ENCODE measurements around the gene B2M. TPM values are rescaled to one million over a fixed set of nuclear protein-coding genes. Genes with fewer than 3 reads are reported as not detected.
A peak's percentile ranks its signal among the peaks of the same experiment; 100 is the strongest.
"Not testable (repeated sequence)": the region's sequence is repeated elsewhere in the genome, so short reads cannot be mapped to it uniquely, and the experiment has no call there.

Gene B2M
- total RNA-seq, 4 donors from 2014 or later, result 3,609 to 4,918 (median 4,073) TPM

DNA sequence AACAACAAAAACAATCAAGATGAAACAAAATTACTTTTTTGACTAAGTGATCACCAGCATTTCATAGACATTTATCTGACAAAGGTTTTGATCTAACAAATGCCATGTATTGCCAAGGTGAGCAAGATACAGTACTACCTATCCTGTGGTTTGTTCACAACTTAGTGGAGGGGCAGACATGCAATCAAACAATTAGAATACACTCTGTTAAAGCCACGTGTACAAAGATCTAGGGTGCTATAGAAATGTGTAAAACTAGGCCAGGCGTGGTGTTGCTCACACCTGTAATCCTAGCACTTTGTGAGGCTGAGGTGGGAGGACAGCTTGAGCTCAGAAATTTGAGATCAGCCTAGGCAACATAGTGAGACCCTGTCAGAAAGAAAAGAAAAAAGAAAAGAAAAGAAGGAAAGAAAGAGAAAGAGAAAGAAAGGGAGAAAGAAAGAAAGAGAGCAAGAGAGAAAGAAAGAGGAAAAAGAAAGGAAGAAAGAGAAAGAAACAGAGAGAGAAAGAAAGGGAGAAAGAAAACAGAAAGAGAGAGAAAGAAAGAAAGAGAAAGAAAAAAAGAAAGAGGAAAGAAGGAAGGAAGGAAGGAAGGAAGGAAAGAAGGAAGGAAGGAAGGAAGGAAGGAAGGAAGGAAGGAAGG, 23.6 kb downstream of the B2M start:
- DNase-seq (ENCODE audit: low spot score in 2 of 2), result no peak
- TF ChIP-seq POLR2A (IDR thresholded peaks at IDR 0.05) (no peak), POLR2AphosphoS5 (IDR thresholded peaks at IDR 0.05) (no peak), EP300 (IDR thresholded peaks at IDR 0.05) (no peak)
- TF ChIP-seq, protein P1, sequence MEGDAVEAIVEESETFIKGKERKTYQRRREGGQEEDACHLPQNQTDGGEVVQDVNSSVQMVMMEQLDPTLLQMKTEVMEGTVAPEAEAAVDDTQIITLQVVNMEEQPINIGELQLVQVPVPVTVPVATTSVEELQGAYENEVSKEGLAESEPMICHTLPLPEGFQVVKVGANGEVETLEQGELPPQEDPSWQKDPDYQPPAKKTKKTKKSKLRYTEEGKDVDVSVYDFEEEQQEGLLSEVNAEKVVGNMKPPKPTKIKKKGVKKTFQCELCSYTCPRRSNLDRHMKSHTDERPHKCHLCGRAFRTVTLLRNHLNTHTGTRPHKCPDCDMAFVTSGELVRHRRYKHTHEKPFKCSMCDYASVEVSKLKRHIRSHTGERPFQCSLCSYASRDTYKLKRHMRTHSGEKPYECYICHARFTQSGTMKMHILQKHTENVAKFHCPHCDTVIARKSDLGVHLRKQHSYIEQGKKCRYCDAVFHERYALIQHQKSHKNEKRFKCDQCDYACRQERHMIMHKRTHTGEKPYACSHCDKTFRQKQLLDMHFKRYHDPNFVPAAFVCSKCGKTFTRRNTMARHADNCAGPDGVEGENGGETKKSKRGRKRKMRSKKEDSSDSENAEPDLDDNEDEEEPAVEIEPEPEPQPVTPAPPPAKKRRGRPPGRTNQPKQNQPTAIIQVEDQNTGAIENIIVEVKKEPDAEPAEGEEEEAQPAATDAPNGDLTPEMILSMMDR (IDR thresholded peaks at IDR 0.05), result no peak
- no peaks in the 10 kb centered on the region for H3K9me3 ChIP-seq
- no peaks in the 10 kb centered on the region for H3K36me3 ChIP-seq
- H3K4me1 ChIP-seq, result peaks cover 25% of the 10 kb centered on the region
- H3K27me3 ChIP-seq, result no peaks in the 10 kb centered on the region
- no peak overlapping the region for H3K27ac ChIP-seq
- H3K4me3 ChIP-seq, result no peak overlapping the region
- 72% methylated on average over 2 of the region's 2 CpGs for WGBS

DNA sequence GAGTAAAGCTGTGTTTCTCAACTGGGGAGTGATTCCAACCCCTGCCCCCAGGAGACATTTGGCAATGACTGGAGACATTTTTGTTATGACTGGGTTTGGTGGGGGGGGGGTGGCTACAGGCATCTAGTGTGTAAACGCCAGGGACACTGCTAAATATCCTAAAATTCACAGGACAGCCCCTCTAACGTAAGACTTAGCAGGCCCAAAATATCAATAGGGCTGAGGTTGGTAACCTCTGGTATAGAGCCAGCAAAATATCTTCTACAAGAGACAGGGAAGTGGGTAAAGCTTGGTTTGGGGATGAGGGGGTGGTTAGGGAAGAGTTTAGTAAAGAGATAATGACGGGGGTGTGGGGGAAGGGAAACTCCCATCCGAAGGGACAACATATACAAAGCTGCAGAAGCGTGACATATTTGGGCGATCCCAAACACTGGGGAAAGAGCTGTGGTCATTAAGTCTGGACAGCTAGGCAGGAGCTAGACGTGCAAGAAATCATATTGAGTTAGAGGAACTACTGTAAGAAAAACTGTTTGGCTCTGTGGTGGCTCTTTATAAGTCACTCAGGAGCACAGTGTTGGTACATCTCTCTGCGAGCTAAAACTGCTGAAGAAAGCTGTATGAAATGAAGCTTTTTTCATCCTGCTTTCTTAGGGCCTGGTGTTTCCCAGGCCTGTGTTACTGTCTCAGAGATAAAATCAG, 24.3 kb downstream of the B2M start:
- no peaks in the 10 kb centered on the region for H3K9me3 ChIP-seq
- no peaks in the 10 kb centered on the region for H3K27me3 ChIP-seq
- 61% methylated on average over 8 of the region's 8 CpGs for WGBS
- H3K4me1 ChIP-seq, result peaks cover 19% of the 10 kb centered on the region
- no peak for DNase-seq (ENCODE audit: low spot score in 2 of 2)
- no peaks in the 10 kb centered on the region for H3K36me3 ChIP-seq
- TF ChIP-seq POLR2AphosphoS5 (IDR thresholded peaks at IDR 0.05), result no peak
- no peak for TF ChIP-seq EP300 (IDR thresholded peaks at IDR 0.05)
- TF ChIP-seq, protein P1 (IDR thresholded peaks at IDR 0.05), result no peak
- no peak overlapping the region for H3K4me3 ChIP-seq
- H3K27ac ChIP-seq, result peak overlapping the region; percentile 0

DNA sequence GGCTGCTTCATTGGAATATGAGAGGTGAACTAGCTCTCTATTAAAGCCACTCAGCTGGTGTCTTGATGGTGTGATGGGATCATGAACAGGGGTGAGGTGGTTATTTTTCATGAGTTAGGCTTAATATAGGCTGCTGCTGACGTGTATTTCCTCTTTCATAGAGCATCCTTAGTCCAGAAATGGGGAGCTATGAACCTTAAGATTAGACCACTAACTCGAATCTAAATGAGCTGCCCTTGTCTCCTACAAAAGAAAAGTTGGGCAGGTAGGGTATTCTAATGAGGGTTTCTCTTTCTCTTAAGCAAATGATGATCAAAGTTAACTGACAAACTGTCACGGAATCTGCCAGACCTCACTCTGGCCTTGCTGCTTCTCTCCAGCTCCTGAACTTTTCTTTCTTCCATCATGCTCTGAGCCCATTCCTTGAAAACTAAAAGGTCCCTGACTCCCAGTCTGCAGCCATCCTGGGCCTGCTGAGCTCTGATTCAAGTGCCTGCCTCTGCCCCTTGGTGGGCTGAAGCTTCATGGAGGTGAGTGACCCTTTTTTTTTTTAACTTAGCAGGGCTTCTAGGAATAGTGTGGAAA, 25.0 kb downstream of the B2M start, which contains the start of gene TRIM69:
TSS of gene TRIM69 (plus strand) at position 348 of the 585 bp plus-strand sequence. CDS start at position 525, 177 bp downstream.
- no peak for DNase-seq (ENCODE audit: low spot score in 2 of 2)
- peak within 1 kb of the TSS; percentile 0 for H3K27ac ChIP-seq
- H3K36me3 ChIP-seq, result no peaks in the 10 kb centered on the region
- H3K9me3 ChIP-seq, result no peaks in the 10 kb centered on the region
- peaks cover 12% of the 10 kb centered on the region for H3K4me1 ChIP-seq
- no peak within 1 kb of the TSS for H3K4me3 ChIP-seq
- H3K27me3 ChIP-seq, result no peaks in the 10 kb centered on the region
- WGBS, result 76% methylated on average over 3 of the region's 3 CpGs
- no peak for TF ChIP-seq POLR2AphosphoS5 (IDR thresholded peaks at IDR 0.05)
- TF ChIP-seq POLR2A (IDR thresholded peaks at IDR 0.05), result no peak
- TF ChIP-seq EP300 (IDR thresholded peaks at IDR 0.05), result no peak
- TF ChIP-seq, protein P1 (IDR thresholded peaks at IDR 0.05), result no peak

DNA sequence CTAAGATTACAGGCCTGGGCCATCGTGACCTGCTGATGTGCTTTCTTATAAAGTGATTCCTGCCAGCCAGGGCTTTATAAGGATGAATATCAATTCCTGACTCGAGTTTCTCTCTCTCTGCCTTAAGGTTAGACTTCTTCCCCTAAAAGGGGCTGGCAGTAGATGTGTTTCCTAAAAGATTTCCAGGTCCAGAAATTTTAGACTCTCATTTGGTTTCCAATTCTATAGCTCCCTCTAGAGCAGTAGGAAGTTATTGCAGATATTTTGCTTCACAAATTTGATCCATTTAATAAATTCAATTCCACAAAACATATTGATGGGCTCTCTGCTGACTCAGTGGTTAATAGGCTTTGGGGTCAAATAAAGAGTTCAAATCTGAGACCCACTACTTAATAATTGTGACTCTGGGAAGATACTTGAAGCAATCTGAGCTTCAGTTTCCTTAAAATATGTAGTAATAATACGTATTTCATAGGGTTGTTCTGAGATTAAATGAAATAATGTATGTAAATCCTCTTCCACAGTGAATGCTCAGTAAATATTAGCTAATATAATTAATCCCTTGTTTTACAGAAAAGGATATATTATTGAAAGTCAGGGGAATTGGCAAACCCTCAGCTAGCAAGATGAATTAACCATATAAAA, 27.1 kb downstream of the B2M start:
- DNase-seq (ENCODE audit: low spot score in 2 of 2), result no peak
- Histone ChIP-seq H3K9me3 (no peaks in the 10 kb centered on the region), H3K27ac (no peak overlapping the region), H3K4me1 (peaks cover 4% of the 10 kb centered on the region), H3K36me3 (no peaks in the 10 kb centered on the region), H3K27me3 (no peaks in the 10 kb centered on the region), H3K4me3 (no peak overlapping the region)
- TF ChIP-seq, protein P1 (IDR thresholded peaks at IDR 0.05), result peak; percentile 50 to 65
- TF ChIP-seq POLR2AphosphoS5 (IDR thresholded peaks at IDR 0.05), result no peak
- WGBS, result 65% methylated on average over 3 of the region's 3 CpGs

DNA sequence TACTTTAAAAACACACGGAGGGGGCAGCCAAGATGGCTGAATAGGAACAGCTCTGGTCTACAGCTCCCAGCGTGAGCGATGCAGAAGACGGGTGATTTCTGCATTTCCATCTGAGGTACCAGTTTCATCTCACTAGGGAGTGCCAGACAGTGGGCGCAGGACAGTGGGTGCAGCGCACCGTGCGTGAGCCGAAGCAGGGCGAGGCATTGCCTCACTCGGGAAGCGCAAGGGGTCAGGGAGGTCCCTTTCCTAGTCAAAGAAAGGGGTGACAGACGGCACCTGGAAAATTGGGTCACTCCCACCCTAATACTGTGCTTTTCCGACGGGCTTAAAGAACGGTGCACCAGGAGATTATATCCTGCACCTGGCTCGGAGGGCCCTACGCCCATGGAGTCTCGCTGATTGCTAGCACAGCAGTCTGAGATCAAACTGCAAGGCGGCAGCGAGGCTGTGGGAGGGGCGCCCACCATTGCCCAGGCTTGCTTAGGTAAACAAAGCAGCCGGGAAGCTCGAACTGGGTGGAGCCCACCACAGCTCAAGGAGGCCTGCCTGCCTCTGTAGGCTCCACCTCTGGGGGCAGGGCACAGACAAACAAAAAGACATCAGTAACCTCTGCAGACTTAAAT, 28.0 kb downstream of the B2M start:
- not testable (repeated sequence) for H3K36me3 ChIP-seq; H3K4me3 ChIP-seq; H3K27ac ChIP-seq; DNase-seq (ENCODE audit: low spot score in 2 of 2); H3K4me1 ChIP-seq; H3K27me3 ChIP-seq; H3K9me3 ChIP-seq
- 92% methylated on average over 15 of the region's 24 CpGs for WGBS

DNA sequence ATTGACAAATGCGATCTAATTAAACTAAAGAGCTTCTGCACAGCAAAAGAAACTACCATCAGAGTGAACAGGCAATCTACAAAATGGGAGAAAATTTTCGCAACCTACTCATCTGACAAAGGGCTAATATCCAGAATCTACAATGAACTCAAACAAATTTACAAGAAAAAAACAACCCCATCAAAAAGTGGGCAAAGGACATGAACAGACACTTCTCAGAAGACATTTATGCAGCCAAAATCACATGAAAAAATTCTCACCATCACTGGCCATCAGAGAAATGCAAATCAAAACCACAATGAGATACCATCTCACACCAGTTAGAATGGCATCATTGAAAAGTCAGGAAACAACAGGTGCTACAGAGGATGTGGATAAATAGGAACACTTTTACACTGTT, 32.1 kb downstream of the B2M start:
- H3K27ac ChIP-seq; DNase-seq (ENCODE audit: low spot score in 2 of 2): not testable (repeated sequence)

More for the DNA sequence above, 32.1 kb downstream of the B2M start:
- not testable (repeated sequence) for H3K36me3 ChIP-seq, H3K4me3 ChIP-seq, H3K4me1 ChIP-seq, H3K9me3 ChIP-seq, H3K27me3 ChIP-seq
- WGBS, result 91% methylated on average over 2 of the region's 2 CpGs

All from suprapubic skin (tissue), 4 donors.